Loucy (cell line): ENCODE data around the gene DNAJC1.

ENCODE experiments used
- CTCF ChIP-seq: fragments of 200-600 bp; sonication (generic); conservative IDR thresholded peaks from 2 replicates; pipeline ENCODE4 v1.5.1; 2014; ENCODE audit warnings: mild to moderate bottlenecking, antibody characterized with exemption, low read length
- EZH2phosphoT487 ChIP-seq: fragments of 200-600 bp; IDR thresholded peaks from 2 replicates; pipeline ENCODE4 v1.6.1; 2018; ENCODE audit warnings: antibody characterized with exemption, mild to moderate bottlenecking, moderate library complexity, borderline replicate concordance

- TF ChIP-seq CTCF (no peak), EZH2phosphoT487 (no peak)
These were observed 269.8 kb downstream of the DNAJC1 start for GRCh38 chr10:21733710-21734109.
